HG02798 (cell line): ENCODE data around the gene STAG1.
"Not testable (repeated sequence)": the region's sequence is repeated elsewhere in the genome, so short reads cannot be mapped to it uniquely, and the experiment has no call there.

Source experiments
- ATAC-seq: cut with Tn5 transposase; IDR thresholded peaks from one replicate; pipeline ENCODE4 v1.9.1; 2021; ENCODE audit warnings: mild to moderate bottlenecking; ENCODE audit not compliant: unreplicated experiment, poor library complexity

STAG1 gene

GRCh38 chr3:136606990-136607389 lies 145.2 kb downstream of the STAG1 start:
- no peak for ATAC-seq

GRCh38 chr3:136606216-136606615 lies 146.0 kb downstream of the STAG1 start:
- not testable (repeated sequence) for ATAC-seq

GRCh38 chr3:136604961-136605360 lies 147.2 kb downstream of the STAG1 start:
- no peak for ATAC-seq

GRCh38 chr3:136602818-136603217 lies 149.4 kb downstream of the STAG1 start:
- no peak for ATAC-seq

GRCh38 chr3:136595913-136596697 lies 156.1 kb downstream of the STAG1 start:
- peak; percentile 40 for ATAC-seq

GRCh38 chr3:136586580-136586979 lies 165.6 kb downstream of the STAG1 start:
- no peak for ATAC-seq

GRCh38 chr3:136584728-136585127 lies 167.4 kb downstream of the STAG1 start:
- no peak for ATAC-seq

- ATAC-seq, result no peak
These were observed 168.4 kb downstream of the STAG1 start for GRCh38 chr3:136583823-136584222.

- no peak for ATAC-seq
These were observed 174.4 kb downstream of the STAG1 start for GRCh38 chr3:136577791-136578190.

- ATAC-seq, result no peak
These were observed 175.7 kb downstream of the STAG1 start for GRCh38 chr3:136576279-136577009.

GRCh38 chr3:136567599-136568188 lies 184.5 kb downstream of the STAG1 start:
- no peak for ATAC-seq

- ATAC-seq, result not testable (repeated sequence)
These were observed 187.2 kb downstream of the STAG1 start for GRCh38 chr3:136564962-136565361.

- ATAC-seq, result no peak
These were observed 190.2 kb downstream of the STAG1 start for GRCh38 chr3:136562026-136562425.

- no peak for ATAC-seq
These were observed 192.3 kb downstream of the STAG1 start for GRCh38 chr3:136559896-136560295.

- ATAC-seq, result not testable (repeated sequence)
These were observed 202.7 kb downstream of the STAG1 start for GRCh38 chr3:136549461-136549860.

- no peak for ATAC-seq
These were observed 204.9 kb downstream of the STAG1 start for GRCh38 chr3:136547293-136547692.

- no peak for ATAC-seq
These were observed 205.5 kb downstream of the STAG1 start for GRCh38 chr3:136546720-136547119.

- no peak for ATAC-seq
These were observed 206.4 kb downstream of the STAG1 start for GRCh38 chr3:136545664-136546268.

GRCh38 chr3:136544532-136544931 lies 207.6 kb downstream of the STAG1 start:
- ATAC-seq, result no peak

- no peak for ATAC-seq
These were observed 208.8 kb downstream of the STAG1 start for GRCh38 chr3:136543385-136543784.

- ATAC-seq, result no peak
These were observed 216.3 kb downstream of the STAG1 start for GRCh38 chr3:136535906-136536305.
